T-helper 2 cell treated with Interferon-gamma antibody and Interleukin-4, amounts not matched to agents 100 ng/mL and 5 ng/mL, for 36 hours (primary cell): ENCODE measurements around the gene PLEKHB1. TPM values are rescaled to one million over a fixed set of nuclear protein-coding genes. Genes with fewer than 3 reads are reported as not detected.

Source experiments
- intact Hi-C: fragments of 100-400 bp; cut with micrococcal nuclease; formaldehyde crosslinking; loops from one replicate; pipeline ENCODE4 v1.15.1; 2023
- total RNA-seq: library from RNA; stranded (reverse); gene quantifications from 2 replicates; pipeline ENCODE4 v1.2.3, GENCODE V29; 2022

Gene PLEKHB1
- total RNA-seq, result 3.4 and 5.2 TPM in 2 replicates

GRCh38 chr11:73645972-73646631, at the start of gene PLEKHB1:
PLEKHB1 (plus strand) TSS chr11:73646581; CDS start chr11:73646609, 28 bp downstream.
- intact Hi-C loops, result no loop called here

- intact Hi-C loops, result loop anchor here (5.0 kb wide), 4 partner anchors 455 to 895 kb away; partner anchors contain the start of genes C2CD3, FCHSD2, LIPT2 and PPME1
Measured at GRCh38 chr11:73597336-73597955, 48.9 kb upstream of the PLEKHB1 start.

- intact Hi-C loops, result loop anchor here (1.0 to 5.0 kb wide), 11 partner anchors 49 to 894 kb away; partner anchors contain the start of genes C2CD3, FCHSD2, LIPT2 and PGM2L1
Measured at GRCh38 chr11:73597956-73598718, 48.2 kb upstream of the PLEKHB1 start, which contains the start of gene FAM168A. FAM168A (minus strand) TSS chr11:73598112; CDS start chr11:73468474, 129,638 bp downstream.

GRCh38 chr11:73598719-73599379, 47.5 kb upstream of the PLEKHB1 start:
- intact Hi-C loops, result loop anchor here (1.0 to 5.0 kb wide), 11 partner anchors 48 to 893 kb away; partner anchors contain the start of genes C2CD3, FCHSD2, LIPT2 and PGM2L1

GRCh38 chr11:73612601-73613140, 33.7 kb upstream of the PLEKHB1 start:
- intact Hi-C loops, result no loop called here

- intact Hi-C loops, result no loop called here
Measured at GRCh38 chr11:73614591-73614990, 31.8 kb upstream of the PLEKHB1 start.

- intact Hi-C loops, result no loop called here
Measured at GRCh38 chr11:73622926-73623593, 23.3 kb upstream of the PLEKHB1 start.

- intact Hi-C loops, result no loop called here
Measured at GRCh38 chr11:73623686-73624085, 22.7 kb upstream of the PLEKHB1 start.

GRCh38 chr11:73625696-73626318, 20.6 kb upstream of the PLEKHB1 start:
- intact Hi-C loops, result loop anchor here (1.0 kb wide), 1 partner anchor 35 kb away; no protein-coding TSS in a partner anchor

- intact Hi-C loops, result no loop called here
Measured at GRCh38 chr11:73629907-73630306, 16.5 kb upstream of the PLEKHB1 start.

- intact Hi-C loops, result no loop called here
Measured at GRCh38 chr11:73632996-73633395, 13.4 kb upstream of the PLEKHB1 start.

GRCh38 chr11:73633999-73634398, 12.4 kb upstream of the PLEKHB1 start:
- intact Hi-C loops, result no loop called here

- intact Hi-C loops, result no loop called here
Measured at GRCh38 chr11:73635721-73636120, 10.7 kb upstream of the PLEKHB1 start.

GRCh38 chr11:73636249-73636648, 10.1 kb upstream of the PLEKHB1 start:
- intact Hi-C loops, result no loop called here

- intact Hi-C loops, result no loop called here
Measured at GRCh38 chr11:73637012-73637411, 9.4 kb upstream of the PLEKHB1 start.

- intact Hi-C loops, result no loop called here
Measured at GRCh38 chr11:73640592-73640991, 5.8 kb upstream of the PLEKHB1 start.

- intact Hi-C loops, result no loop called here
Measured at GRCh38 chr11:73641668-73642067, 4.7 kb upstream of the PLEKHB1 start.

- intact Hi-C loops, result no loop called here
Measured at GRCh38 chr11:73645121-73645969, 1.0 kb upstream of the PLEKHB1 start.
